Muscle layer of colon (tissue), 2 donors: ENCODE measurements around the gene TIE1.

Experiments used
- H3K27ac ChIP-seq: one replicate; pipeline ENCODE4 v1.7.0; 2013; ENCODE audit warnings: low read depth, mild to moderate bottlenecking, low read length, moderate library complexity
- H3K27me3 ChIP-seq, 2 donors: one replicate each; pipeline ENCODE4 v1.7.0; 2013; ENCODE audit warnings: low read length in 2 of 2, mild to moderate bottlenecking in 2 of 2; ENCODE audit not compliant: insufficient read depth in 2 of 2, control insufficient read depth in 1 of 2
- H3K36me3 ChIP-seq: one replicate; pipeline ENCODE4 v1.7.0; 2013; ENCODE audit warnings: mild to moderate bottlenecking, low read length; ENCODE audit not compliant: insufficient read depth
- H3K4me1 ChIP-seq: one replicate; pipeline ENCODE4 v1.7.0; 2013; ENCODE audit warnings: mild to moderate bottlenecking, low read length; ENCODE audit not compliant: insufficient read depth
- H3K4me3 ChIP-seq, 2 donors: one replicate each; pipeline ENCODE4 v1.7.0; 2013; ENCODE audit warnings: low read length in 2 of 2, low read depth in 1 of 2, mild to moderate bottlenecking in 1 of 2, moderate library complexity in 1 of 2
- H3K9ac ChIP-seq: one replicate; pipeline ENCODE4 v1.7.0; 2013; ENCODE audit warnings: low read length
- H3K9me3 ChIP-seq: one replicate; pipeline ENCODE4 v1.7.0; 2013; ENCODE audit warnings: mild to moderate bottlenecking, low read length
- donor health status: abdominal sarcoma.
- donor health status: Adenocarcinoma of cecum.

TIE1 gene

GRCh38 chr1:43370564-43370963 is 69.8 kb downstream of the TIE1 start:
- Histone ChIP-seq H3K4me1 (peaks cover 11% of the 10 kb centered on the region), H3K36me3 (peaks cover 14% of the 10 kb centered on the region), H3K27me3 (no peaks in the 10 kb centered on the region), H3K9me3 (no peaks in the 10 kb centered on the region), H3K27ac (no peak overlapping the region), H3K9ac (no peak overlapping the region), H3K4me3 (no peak overlapping the region)

- H3K4me3 ChIP-seq, result no peak overlapping the region
- no peaks in the 10 kb centered on the region for H3K9me3 ChIP-seq
- H3K4me1 ChIP-seq, result peaks cover 6% of the 10 kb centered on the region
- no peaks in the 10 kb centered on the region for H3K27me3 ChIP-seq
- no peak overlapping the region for H3K27ac ChIP-seq
- no peak overlapping the region for H3K9ac ChIP-seq
- peaks cover 14% of the 10 kb centered on the region for H3K36me3 ChIP-seq
Measured at GRCh38 chr1:43372172-43372571, 71.4 kb downstream of the TIE1 start.
